Muscle of back (tissue), 11 donors: ENCODE measurements around the gene MTX1. TPM values are rescaled to one million over a fixed set of nuclear protein-coding genes. Genes with fewer than 3 reads are reported as not detected.
"Not testable (repeated sequence)": the region's sequence is repeated elsewhere in the genome, so short reads cannot be mapped to it uniquely, and the experiment has no call there.

ENCODE experiments used
- DNase-seq, 3 donors: peaks; one replicate each; pipeline versions ENCODE4 v3.0.0 to v3.0.0-alpha.2; 2013
- polyA plus RNA-seq, 10 donors: library from polyadenylated mRNA; unstranded; fragments of 120-200 nt; gene quantifications; one replicate each; pipeline ENCODE4 v1.2.1, GENCODE V29; 2013; ENCODE audit not compliant: insufficient read length in 10 of 10

Gene MTX1
- polyA plus RNA-seq, 10 donors = 16.3 to 26.1 (median 21.6) TPM

GRCh38 chr1:155186794-155187455, 21.6 kb upstream of the MTX1 start:
- no peak for DNase-seq

GRCh38 chr1:155187456-155187891, 21.0 kb upstream of the MTX1 start:
- DNase-seq = no peak

GRCh38 chr1:155188268-155188667, 20.2 kb upstream of the MTX1 start:
- DNase-seq = no peak

GRCh38 chr1:155189926-155190325, 18.6 kb upstream of the MTX1 start:
- DNase-seq = not testable (repeated sequence)

- DNase-seq = no peak
Observed at GRCh38 chr1:155191904-155192303, 16.6 kb upstream of the MTX1 start.

- DNase-seq = no peak
Observed at GRCh38 chr1:155192346-155193274, 15.9 kb upstream of the MTX1 start.

GRCh38 chr1:155193275-155193990, 15.1 kb upstream of the MTX1 start:
- peak; percentile 85 to 96 (median 93) for DNase-seq

GRCh38 chr1:155193991-155194240, 14.6 kb upstream of the MTX1 start:
- not testable (repeated sequence) for DNase-seq

GRCh38 chr1:155195201-155196102, 13.0 kb upstream of the MTX1 start:
- peak in 1 of 3 donors; percentile 55 for DNase-seq

- peak in 1 of 3 donors; percentile 23 for DNase-seq
Observed at GRCh38 chr1:155196103-155196892, 12.2 kb upstream of the MTX1 start.

GRCh38 chr1:155196893-155197638, 11.4 kb upstream of the MTX1 start:
- DNase-seq = no peak

GRCh38 chr1:155197901-155198546, 10.5 kb upstream of the MTX1 start:
- no peak for DNase-seq

- DNase-seq = no peak
Observed at GRCh38 chr1:155198547-155198906, 10.0 kb upstream of the MTX1 start.

- no peak for DNase-seq
Observed at GRCh38 chr1:155199792-155200191, 8.7 kb upstream of the MTX1 start.

- no peak for DNase-seq
Observed at GRCh38 chr1:155200920-155201319, 7.6 kb upstream of the MTX1 start.

- no peak for DNase-seq
Observed at GRCh38 chr1:155202198-155202597, 6.3 kb upstream of the MTX1 start.

GRCh38 chr1:155202731-155203515, 5.6 kb upstream of the MTX1 start:
- no peak for DNase-seq

- no peak for DNase-seq
Observed at GRCh38 chr1:155205035-155205434, 3.5 kb upstream of the MTX1 start.
